Testis (tissue), 3 donors: ENCODE results near the gene KCNC2. TPM values are rescaled to one million over a fixed set of nuclear protein-coding genes. Genes with fewer than 3 reads are reported as not detected.
"Not testable (repeated sequence)": the region's sequence is repeated elsewhere in the genome, so short reads cannot be mapped to it uniquely, and the experiment has no call there.

ENCODE experiments used
- DNase-seq: peaks from one replicate; pipeline ENCODE4 v3.0.0-alpha.2; 2019
- H3K27ac ChIP-seq, 2 donors: fragments of 200-600 bp; sonication (generic); one replicate each; pipeline ENCODE4 v1.5.1; 2019
- H3K27me3 ChIP-seq: fragments of 200-600 bp; sonication (generic); one replicate; pipeline ENCODE4 v1.5.1; 2019
- H3K36me3 ChIP-seq: fragments of 200-600 bp; sonication (generic); one replicate; pipeline ENCODE4 v1.5.1; 2017; ENCODE audit warnings: low read depth; ENCODE audit errors: missing control alignments
- H3K4me1 ChIP-seq: fragments of 200-600 bp; sonication (generic); one replicate; pipeline ENCODE4 v1.5.1; 2019
- H3K4me3 ChIP-seq, 2 donors: fragments of 200-600 bp; sonication (generic); one replicate each; pipeline ENCODE4 v1.5.1; 2017 to 2019
- H3K9me3 ChIP-seq: fragments of 200-600 bp; sonication (generic); one replicate; pipeline ENCODE4 v1.5.1; 2017
- POLR2A ChIP-seq: fragments of 450-650 bp; IDR thresholded peaks from one replicate; pipeline ENCODE4 v1.6.1; 2017; ENCODE audit warnings: antibody characterized with exemption, mild to moderate bottlenecking, moderate library complexity
- WGBS, 2 donors: methylation state at CpG; one replicate each; pipeline ENCODE4 v1.1.5; 2018; 5-methylcytosine and 5-hydroxymethylcytosine counted together
- intact Hi-C: fragments of 100-400 bp; cut with DNase I; formaldehyde crosslinking; loops from one replicate; pipeline ENCODE4 v1.15.1; 2023; ENCODE audit warnings: low total_unique reads
- polyA plus RNA-seq: library from polyadenylated mRNA; stranded (reverse); fragments of 350-450 nt; fragmentation: Illumina TruSeq; extraction: RNeasy Lipid Tissue Mini Kit (QIAGEN cat#74804); gene quantifications from one replicate; pipeline ENCODE4 v1.2.3, GENCODE V29; 2014; ENCODE audit warnings: low read depth, low replicate concordance; ENCODE audit not compliant: insufficient read depth
- total RNA-seq, 2 donors: library from RNA; depleted of rRNA; stranded (reverse); fragments of >200 nt; gene quantifications; one replicate each; pipeline ENCODE4 v1.2.3, GENCODE V29; 2016
- TF ChIP-seq, protein P1 (sequence below), 3 experiments: fragments of 450-650 bp in 2 of 3; fragments of 200-600 bp in 1 of 3; sonication (generic) in 1 of 3; IDR thresholded peaks; one replicate each; pipeline ENCODE4 v1.5.1; 2016 to 2019; ENCODE audit warnings: antibody characterized with exemption in 3 of 3, mild to moderate bottlenecking in 2 of 3, moderate library complexity in 1 of 3

The KCNC2 gene
- total and polyA plus RNA-seq, 3 donors from 2014 or later = 0.39 TPM; not detected in 2

DNA sequence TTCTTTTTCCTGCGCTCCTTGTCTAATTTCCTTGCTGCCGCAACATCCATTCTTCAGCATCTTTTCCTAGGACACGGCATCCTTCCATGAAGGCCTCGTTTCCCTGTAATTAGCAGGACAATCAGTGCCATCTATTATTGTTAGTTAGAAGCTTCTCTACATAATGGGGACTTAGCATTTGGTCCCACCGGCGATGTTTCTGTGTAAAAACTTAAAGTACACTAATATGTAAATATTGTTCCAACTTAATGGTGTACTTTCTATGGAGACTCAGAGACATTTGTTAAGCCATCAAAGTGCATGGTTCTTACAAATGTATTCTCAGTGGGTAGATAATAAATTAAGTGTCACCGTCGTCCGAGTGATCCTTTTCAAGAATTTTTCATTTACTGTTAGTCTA lies 17.4 kb downstream of the KCNC2 start:
- H3K27me3 ChIP-seq = no peaks in the 10 kb centered on the region
- H3K27ac ChIP-seq = no peak overlapping the region
- H3K9me3 ChIP-seq = no peaks in the 10 kb centered on the region
- no peaks in the 10 kb centered on the region for H3K4me1 ChIP-seq
- no peak overlapping the region for H3K4me3 ChIP-seq
- TF ChIP-seq POLR2A = no peak
- TF ChIP-seq, protein P1, sequence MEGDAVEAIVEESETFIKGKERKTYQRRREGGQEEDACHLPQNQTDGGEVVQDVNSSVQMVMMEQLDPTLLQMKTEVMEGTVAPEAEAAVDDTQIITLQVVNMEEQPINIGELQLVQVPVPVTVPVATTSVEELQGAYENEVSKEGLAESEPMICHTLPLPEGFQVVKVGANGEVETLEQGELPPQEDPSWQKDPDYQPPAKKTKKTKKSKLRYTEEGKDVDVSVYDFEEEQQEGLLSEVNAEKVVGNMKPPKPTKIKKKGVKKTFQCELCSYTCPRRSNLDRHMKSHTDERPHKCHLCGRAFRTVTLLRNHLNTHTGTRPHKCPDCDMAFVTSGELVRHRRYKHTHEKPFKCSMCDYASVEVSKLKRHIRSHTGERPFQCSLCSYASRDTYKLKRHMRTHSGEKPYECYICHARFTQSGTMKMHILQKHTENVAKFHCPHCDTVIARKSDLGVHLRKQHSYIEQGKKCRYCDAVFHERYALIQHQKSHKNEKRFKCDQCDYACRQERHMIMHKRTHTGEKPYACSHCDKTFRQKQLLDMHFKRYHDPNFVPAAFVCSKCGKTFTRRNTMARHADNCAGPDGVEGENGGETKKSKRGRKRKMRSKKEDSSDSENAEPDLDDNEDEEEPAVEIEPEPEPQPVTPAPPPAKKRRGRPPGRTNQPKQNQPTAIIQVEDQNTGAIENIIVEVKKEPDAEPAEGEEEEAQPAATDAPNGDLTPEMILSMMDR (IDR thresholded peaks at IDR 0.05) = no peak
- intact Hi-C loops = no loop called here
- 63 to 77% methylated on average over 9 of the region's 9 CpGs for whole genome bisulfite sequencing, 2 donors
- no peak for DNase-seq
- no peaks in the 10 kb centered on the region for H3K36me3 ChIP-seq

DNA sequence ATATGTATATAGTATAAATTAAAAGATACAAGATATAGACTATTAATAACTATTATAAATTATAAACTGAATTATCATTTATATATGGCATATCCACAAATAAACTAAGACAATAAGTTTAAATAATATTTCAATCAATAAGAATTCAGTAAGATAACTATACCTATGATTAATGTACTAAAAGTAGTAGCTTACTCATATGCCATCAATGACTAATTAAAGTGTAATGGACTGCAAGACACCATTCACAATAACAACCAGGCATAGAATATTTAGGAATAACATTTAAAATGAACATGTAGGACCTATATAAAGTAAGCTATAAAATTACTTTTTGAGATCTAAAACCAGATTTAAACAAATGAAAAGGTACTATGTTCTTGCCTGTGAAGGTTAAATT lies 18.8 kb downstream of the KCNC2 start:
- intact Hi-C loops = no loop called here
- Histone ChIP-seq H3K27ac (no peak overlapping the region), H3K27me3 (no peaks in the 10 kb centered on the region), H3K9me3 (no peaks in the 10 kb centered on the region), H3K4me1 (no peaks in the 10 kb centered on the region), H3K4me3 (no peak overlapping the region), H3K36me3 (no peaks in the 10 kb centered on the region)
- TF ChIP-seq POLR2A = no peak
- TF ChIP-seq, protein P1 (IDR thresholded peaks at IDR 0.05) = no peak
- DNase-seq = no peak

DNA sequence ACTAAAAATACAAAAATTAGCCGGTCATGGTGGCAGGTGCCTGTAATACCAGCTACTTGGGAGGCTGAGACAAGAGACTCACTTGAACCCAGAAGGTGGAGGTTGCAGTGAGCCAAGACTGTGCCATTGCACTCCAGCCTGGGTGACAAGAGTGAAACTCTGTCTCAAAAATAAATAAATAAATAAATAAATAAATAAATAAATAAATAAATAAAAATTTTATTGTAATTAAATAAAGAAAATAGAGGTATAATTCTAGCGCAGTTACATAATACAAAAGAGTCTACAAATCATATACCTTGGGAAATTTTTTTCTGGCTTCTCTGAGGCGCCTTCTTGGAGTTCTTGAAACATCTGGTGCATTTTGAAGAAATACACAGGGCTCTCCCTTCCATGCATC lies 23.8 kb downstream of the KCNC2 start:
- H3K9me3 ChIP-seq, H3K4me1 ChIP-seq, H3K27me3 ChIP-seq, DNase-seq, H3K36me3 ChIP-seq, H3K4me3 ChIP-seq, intact Hi-C loops, H3K27ac ChIP-seq: not testable (repeated sequence)
- WGBS, 2 donors = 92 to 96% methylated on average over 3 of the region's 3 CpGs

DNA sequence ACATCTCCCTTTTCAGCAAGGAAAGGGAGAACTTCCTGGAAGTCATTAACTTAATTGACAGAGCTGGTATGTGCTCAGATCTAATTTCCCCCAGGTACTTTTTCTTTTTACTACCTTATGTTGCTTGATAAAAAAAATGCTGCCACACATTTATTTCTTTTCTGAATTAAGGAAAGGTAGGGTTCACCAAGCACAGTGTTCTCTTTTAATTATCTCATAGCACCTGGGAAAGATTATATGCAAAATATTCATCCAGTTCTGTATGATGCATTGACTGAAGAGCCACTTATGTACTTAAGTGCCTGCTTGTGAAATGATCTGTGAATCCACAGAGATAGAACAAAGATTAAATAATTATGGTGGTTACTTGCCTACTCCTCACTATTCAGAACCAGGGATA lies 25.1 kb downstream of the KCNC2 start:
- no peaks in the 10 kb centered on the region for H3K27me3 ChIP-seq
- no peak for DNase-seq
- no peaks in the 10 kb centered on the region for H3K4me1 ChIP-seq
- H3K36me3 ChIP-seq = no peaks in the 10 kb centered on the region
- TF ChIP-seq, protein P1 (IDR thresholded peaks at IDR 0.05) = no peak
- no peak for TF ChIP-seq POLR2A
- no peak overlapping the region for H3K27ac ChIP-seq
- H3K4me3 ChIP-seq = no peak overlapping the region
- intact Hi-C loops = no loop called here
- no peaks in the 10 kb centered on the region for H3K9me3 ChIP-seq

DNA sequence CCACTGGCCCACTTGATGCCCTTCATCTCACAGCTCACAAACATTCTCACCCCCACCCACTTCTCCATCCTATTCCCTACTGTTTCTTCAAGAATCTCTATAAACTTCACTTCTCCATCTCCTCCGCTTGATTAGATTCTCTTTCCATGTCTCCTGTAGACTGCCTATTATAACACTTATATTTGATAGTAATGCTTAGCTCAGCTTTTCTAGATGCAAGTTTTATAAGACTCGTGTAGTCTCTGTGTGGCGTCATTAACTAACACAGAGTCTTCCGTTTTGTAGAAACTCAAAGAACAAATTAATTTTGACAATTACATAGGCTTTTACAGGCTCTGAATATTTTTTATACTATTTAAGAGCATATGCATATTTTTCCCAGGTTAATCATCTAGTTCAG lies 25.7 kb downstream of the KCNC2 start:
- no peak overlapping the region for H3K4me3 ChIP-seq
- no peak for DNase-seq

More for the DNA sequence above, 25.7 kb downstream of the KCNC2 start:
- no peaks in the 10 kb centered on the region for H3K9me3 ChIP-seq
- no peak overlapping the region for H3K27ac ChIP-seq
- H3K4me1 ChIP-seq = no peaks in the 10 kb centered on the region
- no peaks in the 10 kb centered on the region for H3K36me3 ChIP-seq
- 93 to 94% methylated on average over 4 of the region's 4 CpGs for WGBS, 2 donors
- intact Hi-C loops = no loop called here
- H3K27me3 ChIP-seq = no peaks in the 10 kb centered on the region
- TF ChIP-seq, protein P1 (IDR thresholded peaks at IDR 0.05) = no peak
- no peak for TF ChIP-seq POLR2A
